ENCODE data around the gene POC1A.

POC1A gene

GRCh38 chr3:52062505-52062904 lies 91.7 kb downstream of the POC1A start:
- ATAC-seq (peak; percentile 45), DNase-seq (no peak)
- H3K27ac Mint-ChIP-seq: no peak overlapping the region
- no peaks in the 10 kb centered on the region for H3K36me3 Mint-ChIP-seq (ENCODE audit: low read depth)
- H3K27me3 Mint-ChIP-seq: no peaks in the 10 kb centered on the region
- H3K4me3 Mint-ChIP-seq: no peak overlapping the region
- no peaks in the 10 kb centered on the region for H3K9me3 Mint-ChIP-seq
- H3K4me1 Mint-ChIP-seq: peaks cover 8% of the 10 kb centered on the region

- peaks cover 14% of the 10 kb centered on the region for H3K4me1 Mint-ChIP-seq
- H3K4me3 Mint-ChIP-seq: no peak overlapping the region
- no peaks in the 10 kb centered on the region for H3K27me3 Mint-ChIP-seq
- no peak for DNase-seq
- H3K36me3 Mint-ChIP-seq (ENCODE audit: low read depth): no peaks in the 10 kb centered on the region
- H3K9me3 Mint-ChIP-seq: no peaks in the 10 kb centered on the region
- H3K27ac Mint-ChIP-seq: no peak overlapping the region
- ATAC-seq: no peak
Measured at GRCh38 chr3:52061121-52061910, 92.9 kb downstream of the POC1A start.

- DNase-seq: no peak
- Mint-ChIP-seq H3K27me3 (no peaks in the 10 kb centered on the region), H3K27ac (no peak overlapping the region), H3K4me1 (peaks cover 16% of the 10 kb centered on the region), H3K4me3 (no peak overlapping the region), H3K36me3 (ENCODE audit: low read depth) (no peaks in the 10 kb centered on the region), H3K9me3 (no peaks in the 10 kb centered on the region)
- no peak for ATAC-seq
Measured at GRCh38 chr3:52059781-52060180, 94.4 kb downstream of the POC1A start.

- Mint-ChIP-seq H3K27ac (no peak overlapping the region), H3K4me1 (peaks cover 31% of the 10 kb centered on the region), H3K9me3 (no peaks in the 10 kb centered on the region), H3K27me3 (no peaks in the 10 kb centered on the region), H3K36me3 (ENCODE audit: low read depth) (peaks cover 9% of the 10 kb centered on the region), H3K4me3 (no peak overlapping the region)
- DNase-seq (no peak), ATAC-seq (no peak)
Measured at GRCh38 chr3:52057812-52058495, 96.3 kb downstream of the POC1A start.

GRCh38 chr3:52056968-52057811 lies 97.0 kb downstream of the POC1A start:
- peaks cover 10% of the 10 kb centered on the region for H3K36me3 Mint-ChIP-seq (ENCODE audit: low read depth)
- ATAC-seq (peak; percentile 80), DNase-seq (peak; percentile 99)
- peak overlapping the region; percentile 92 for H3K4me3 Mint-ChIP-seq
- H3K27me3 Mint-ChIP-seq: no peaks in the 10 kb centered on the region
- peaks cover 38% of the 10 kb centered on the region for H3K4me1 Mint-ChIP-seq
- no peaks in the 10 kb centered on the region for H3K9me3 Mint-ChIP-seq
- H3K27ac Mint-ChIP-seq: peak overlapping the region; percentile 95

GRCh38 chr3:52056521-52056967 lies 97.7 kb downstream of the POC1A start, which contains the start of gene DUSP7:
Gene DUSP7, minus strand, starts transcription at chr3:52056571. Its CDS starts 205 bp downstream, at chr3:52056366.
- no peaks in the 10 kb centered on the region for H3K27me3 Mint-ChIP-seq

GRCh38 chr3:52055537-52056351 lies 98.5 kb downstream of the POC1A start:
- peak; percentile 55 for DNase-seq
- Mint-ChIP-seq H3K27me3 (no peaks in the 10 kb centered on the region), H3K27ac (peak overlapping the region; percentile 79), H3K9me3 (no peaks in the 10 kb centered on the region), H3K36me3 (ENCODE audit: low read depth) (peaks cover 12% of the 10 kb centered on the region), H3K4me3 (peak overlapping the region; percentile 86), H3K4me1 (peaks cover 51% of the 10 kb centered on the region)
- ATAC-seq: no peak

More at GRCh38 chr3:52056521-52056967, 97.7 kb downstream of the POC1A start, which contains the start of gene DUSP7:
- H3K4me1 Mint-ChIP-seq: peaks cover 44% of the 10 kb centered on the region
- peaks cover 10% of the 10 kb centered on the region for H3K36me3 Mint-ChIP-seq (ENCODE audit: low read depth)
- peak; percentile 22 for ATAC-seq
- H3K27ac Mint-ChIP-seq: peak within 1 kb of the TSS; percentile 95
- H3K9me3 Mint-ChIP-seq: no peaks in the 10 kb centered on the region
- H3K4me3 Mint-ChIP-seq: peak within 1 kb of the TSS; percentile 92
- peak; percentile 77 for DNase-seq

GRCh38 chr3:52054661-52055511 lies 99.3 kb downstream of the POC1A start:
- peak overlapping the region; percentile 80 for H3K27ac Mint-ChIP-seq
- no peaks in the 10 kb centered on the region for H3K27me3 Mint-ChIP-seq
- DNase-seq: peak; percentile 24
- ATAC-seq: no peak
- H3K36me3 Mint-ChIP-seq (ENCODE audit: low read depth): peaks cover 18% of the 10 kb centered on the region
- no peaks in the 10 kb centered on the region for H3K9me3 Mint-ChIP-seq
- peak overlapping the region; percentile 86 for H3K4me3 Mint-ChIP-seq
- peaks cover 57% of the 10 kb centered on the region for H3K4me1 Mint-ChIP-seq

- Mint-ChIP-seq H3K36me3 (ENCODE audit: low read depth) (peaks cover 21% of the 10 kb centered on the region), H3K4me3 (peak overlapping the region; percentile 86), H3K27ac (peak overlapping the region; percentile 80), H3K9me3 (no peaks in the 10 kb centered on the region), H3K4me1 (peaks cover 57% of the 10 kb centered on the region), H3K27me3 (no peaks in the 10 kb centered on the region)
- ATAC-seq (peak; percentile 22), DNase-seq (peak; percentile 44)
Measured at GRCh38 chr3:52053307-52054304, 100.6 kb downstream of the POC1A start.

GRCh38 chr3:52052831-52053306 lies 101.4 kb downstream of the POC1A start:
- DNase-seq (peak; percentile 49), ATAC-seq (no peak)
- peaks cover 21% of the 10 kb centered on the region for H3K36me3 Mint-ChIP-seq (ENCODE audit: low read depth)
- H3K4me1 Mint-ChIP-seq: peaks cover 56% of the 10 kb centered on the region
- peak overlapping the region; percentile 80 for H3K27ac Mint-ChIP-seq
- H3K27me3 Mint-ChIP-seq: no peaks in the 10 kb centered on the region
- peak overlapping the region; percentile 86 for H3K4me3 Mint-ChIP-seq
- no peaks in the 10 kb centered on the region for H3K9me3 Mint-ChIP-seq

- Mint-ChIP-seq H3K9me3 (no peaks in the 10 kb centered on the region), H3K4me1 (peaks cover 47% of the 10 kb centered on the region), H3K27ac (peak overlapping the region; percentile 80), H3K27me3 (no peaks in the 10 kb centered on the region), H3K4me3 (no peak overlapping the region), H3K36me3 (ENCODE audit: low read depth) (peaks cover 21% of the 10 kb centered on the region)
- DNase-seq (no peak), ATAC-seq (no peak)
Measured at GRCh38 chr3:52051444-52051843, 102.8 kb downstream of the POC1A start.

- DNase-seq (no peak), ATAC-seq (no peak)
- peaks cover 21% of the 10 kb centered on the region for H3K36me3 Mint-ChIP-seq (ENCODE audit: low read depth)
- peak overlapping the region; percentile 47 for H3K27ac Mint-ChIP-seq
- no peak overlapping the region for H3K4me3 Mint-ChIP-seq
- no peaks in the 10 kb centered on the region for H3K9me3 Mint-ChIP-seq
- H3K4me1 Mint-ChIP-seq: peaks cover 47% of the 10 kb centered on the region
- no peaks in the 10 kb centered on the region for H3K27me3 Mint-ChIP-seq
Measured at GRCh38 chr3:52050571-52050970, 103.7 kb downstream of the POC1A start.
